Measurements from ENCODE around the gene TMEM178B. TPM values are rescaled to one million over a fixed set of nuclear protein-coding genes. Genes with fewer than 3 reads are reported as not detected.

TMEM178B gene
- total RNA-seq, 4 donors from 2014 or later = 0.42 to 2.5 (median 0.92) TPM

DNA sequence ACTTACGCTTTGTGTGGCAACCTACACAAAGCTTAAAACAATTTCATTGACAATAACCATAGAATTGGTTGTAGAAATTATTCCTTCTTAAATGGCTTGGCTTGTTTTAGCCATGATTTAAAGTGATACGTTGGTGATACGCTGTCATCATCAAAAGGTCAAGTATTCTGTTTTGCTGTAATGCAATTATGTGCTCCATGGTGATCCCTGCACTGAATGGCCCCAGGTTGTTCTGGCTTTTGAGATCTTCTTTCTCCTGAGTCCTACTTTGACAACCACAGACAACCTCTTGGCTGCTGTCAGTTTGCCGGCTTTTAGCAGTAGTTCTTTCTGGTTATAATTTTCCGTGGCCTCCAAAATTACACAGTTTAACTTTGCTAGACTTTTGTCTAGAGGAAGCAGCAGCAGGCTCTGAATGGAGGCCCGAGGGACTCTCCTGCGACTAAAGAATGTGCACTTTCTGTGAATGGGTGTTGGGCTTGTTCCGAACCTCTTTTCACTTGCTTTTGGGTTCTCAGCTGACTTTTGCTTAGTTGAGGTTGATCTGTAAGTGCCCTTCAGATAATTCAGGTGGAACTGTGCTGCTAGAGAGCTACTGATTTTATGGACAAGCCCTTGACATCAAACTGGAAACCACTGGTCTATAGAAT, 104.7 kb downstream of the TMEM178B start:
- TF ChIP-seq POLR2AphosphoS5 (IDR thresholded peaks at IDR 0.05) (no peak), POLR2A (IDR thresholded peaks at IDR 0.05; ENCODE audit: low read depth) (no peak), EP300 (IDR thresholded peaks at IDR 0.05) (no peak)
- TF ChIP-seq, protein P1, sequence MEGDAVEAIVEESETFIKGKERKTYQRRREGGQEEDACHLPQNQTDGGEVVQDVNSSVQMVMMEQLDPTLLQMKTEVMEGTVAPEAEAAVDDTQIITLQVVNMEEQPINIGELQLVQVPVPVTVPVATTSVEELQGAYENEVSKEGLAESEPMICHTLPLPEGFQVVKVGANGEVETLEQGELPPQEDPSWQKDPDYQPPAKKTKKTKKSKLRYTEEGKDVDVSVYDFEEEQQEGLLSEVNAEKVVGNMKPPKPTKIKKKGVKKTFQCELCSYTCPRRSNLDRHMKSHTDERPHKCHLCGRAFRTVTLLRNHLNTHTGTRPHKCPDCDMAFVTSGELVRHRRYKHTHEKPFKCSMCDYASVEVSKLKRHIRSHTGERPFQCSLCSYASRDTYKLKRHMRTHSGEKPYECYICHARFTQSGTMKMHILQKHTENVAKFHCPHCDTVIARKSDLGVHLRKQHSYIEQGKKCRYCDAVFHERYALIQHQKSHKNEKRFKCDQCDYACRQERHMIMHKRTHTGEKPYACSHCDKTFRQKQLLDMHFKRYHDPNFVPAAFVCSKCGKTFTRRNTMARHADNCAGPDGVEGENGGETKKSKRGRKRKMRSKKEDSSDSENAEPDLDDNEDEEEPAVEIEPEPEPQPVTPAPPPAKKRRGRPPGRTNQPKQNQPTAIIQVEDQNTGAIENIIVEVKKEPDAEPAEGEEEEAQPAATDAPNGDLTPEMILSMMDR (IDR thresholded peaks at IDR 0.05) = no peak
- H3K4me1 ChIP-seq = no peaks in the 10 kb centered on the region
- H3K9me3 ChIP-seq = no peaks in the 10 kb centered on the region
- 92% methylated on average over 8 of the region's 8 CpGs for WGBS
- peak; percentile 45 for DNase-seq (ENCODE audit: extremely low spot score)
- intact Hi-C loops (cut with DNase I) = no loop called here
- no peak overlapping the region for H3K27ac ChIP-seq (replicated peaks in 1 of 4)
- no peak overlapping the region for H3K4me3 ChIP-seq
- H3K27me3 ChIP-seq = no peaks in the 10 kb centered on the region
- H3K36me3 ChIP-seq = no peaks in the 10 kb centered on the region

DNA sequence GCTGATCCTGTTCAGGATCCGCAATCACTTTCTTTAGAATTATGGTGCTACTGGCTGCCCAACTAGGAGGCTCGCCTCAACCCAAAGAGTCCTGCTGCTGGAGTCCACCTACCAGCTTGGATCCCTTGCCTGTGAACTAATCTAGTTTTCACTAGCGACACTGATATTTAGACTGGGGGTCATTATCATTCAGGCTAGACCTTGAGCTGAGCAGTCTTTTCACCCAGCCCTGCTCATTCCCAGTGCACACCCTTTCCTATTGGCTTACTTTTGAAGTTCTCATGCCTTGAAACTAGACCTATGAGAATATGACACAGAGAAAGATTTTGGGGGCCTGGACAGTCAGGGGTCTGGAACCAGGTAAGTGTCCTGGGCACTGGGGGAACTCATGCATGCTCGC, 107.9 kb downstream of the TMEM178B start:
- H3K27ac ChIP-seq (replicated peaks in 1 of 4) = no peak overlapping the region
- WGBS = 90% methylated on average over 4 of the region's 4 CpGs
- no peaks in the 10 kb centered on the region for H3K9me3 ChIP-seq
- no peaks in the 10 kb centered on the region for H3K36me3 ChIP-seq
- DNase-seq (ENCODE audit: extremely low spot score) = peak; percentile 86
- H3K27me3 ChIP-seq = no peaks in the 10 kb centered on the region
- H3K4me3 ChIP-seq = no peak overlapping the region
- H3K4me1 ChIP-seq = no peaks in the 10 kb centered on the region
- no peak for TF ChIP-seq POLR2A (IDR thresholded peaks at IDR 0.05; ENCODE audit: low read depth)
- no peak for TF ChIP-seq POLR2AphosphoS5 (IDR thresholded peaks at IDR 0.05)
- TF ChIP-seq EP300 (IDR thresholded peaks at IDR 0.05) = no peak
- TF ChIP-seq, protein P1 (IDR thresholded peaks at IDR 0.05) = no peak
- intact Hi-C loops (cut with DNase I) = no loop called here

DNA sequence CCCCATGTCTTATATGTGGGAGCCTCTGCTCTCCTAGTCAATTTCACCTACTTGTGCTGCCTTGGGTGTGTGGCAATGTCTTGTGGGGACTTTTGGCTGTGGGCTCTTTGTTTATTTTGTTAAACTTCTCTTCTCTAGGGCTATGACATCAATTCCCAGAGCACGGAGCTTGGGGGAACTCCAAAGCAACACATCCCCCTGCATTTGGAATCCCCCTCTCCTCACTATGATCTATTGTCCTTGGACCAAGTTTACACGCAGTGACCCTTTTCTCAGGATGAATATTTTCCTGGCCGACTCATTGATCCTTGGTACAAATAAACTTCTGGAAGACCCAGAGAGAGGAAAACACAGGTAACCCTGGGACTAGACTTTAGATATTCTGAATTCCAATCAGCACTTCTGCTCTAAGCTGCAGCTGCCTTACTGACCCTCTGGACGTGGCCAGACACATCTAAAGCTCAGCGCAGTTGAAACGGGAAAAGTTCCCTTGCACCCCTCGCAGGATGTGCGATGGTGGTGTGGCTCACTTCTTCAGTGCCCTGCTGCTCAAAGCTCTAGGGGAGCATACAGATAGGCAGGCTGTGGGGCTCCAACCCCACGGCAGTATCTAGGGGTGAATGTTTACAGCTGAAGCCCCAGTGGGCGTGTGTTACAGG, 110.8 kb downstream of the TMEM178B start:
- DNase-seq (ENCODE audit: extremely low spot score) = no peak
- WGBS = 62% methylated on average over 8 of the region's 10 CpGs
- Histone ChIP-seq H3K36me3 (no peaks in the 10 kb centered on the region), H3K27ac (replicated peaks in 1 of 4) (no peak overlapping the region), H3K9me3 (no peaks in the 10 kb centered on the region), H3K4me1 (no peaks in the 10 kb centered on the region), H3K4me3 (no peak overlapping the region), H3K27me3 (no peaks in the 10 kb centered on the region)
- intact Hi-C loops (cut with DNase I) = no loop called here
- TF ChIP-seq, protein P1 (IDR thresholded peaks at IDR 0.05) = no peak

DNA sequence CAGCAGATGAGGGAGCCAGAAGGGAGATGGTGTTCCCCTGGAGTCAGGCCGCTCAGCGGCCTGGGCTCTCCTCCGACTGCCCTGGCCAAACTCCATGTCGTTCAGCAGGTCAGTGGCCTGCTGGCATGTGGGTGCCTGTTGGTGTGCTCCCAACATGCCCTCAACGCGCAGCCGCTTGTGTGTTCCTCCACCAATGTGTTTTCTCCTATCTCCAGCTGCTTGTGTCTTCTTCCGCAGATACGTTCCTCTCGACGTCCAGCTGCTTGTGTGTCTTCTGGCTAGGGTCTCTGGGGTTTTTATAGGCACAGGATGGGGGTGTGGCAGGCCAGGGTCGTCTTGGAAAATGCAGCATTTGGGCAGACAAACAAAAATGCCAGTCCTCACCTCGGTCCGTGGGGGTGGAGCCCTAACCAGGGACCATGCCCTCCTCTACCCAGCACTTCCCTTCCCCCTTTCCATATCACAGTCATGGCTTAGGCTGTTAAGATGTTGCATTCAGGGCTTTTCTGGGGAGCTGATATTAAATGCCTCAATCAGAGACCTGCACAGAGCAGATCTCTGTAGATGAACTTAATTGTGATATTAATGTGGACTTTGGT, 111.6 kb downstream of the TMEM178B start:
- intact Hi-C loops (cut with DNase I) = no loop called here
- H3K36me3 ChIP-seq = no peaks in the 10 kb centered on the region
- no peak overlapping the region for H3K27ac ChIP-seq (replicated peaks in 1 of 4)
- peak; percentile 90 for DNase-seq (ENCODE audit: extremely low spot score)
- WGBS = 80% methylated on average over 12 of the region's 14 CpGs
- TF ChIP-seq EP300 (IDR thresholded peaks at IDR 0.05) = no peak
- TF ChIP-seq POLR2A (IDR thresholded peaks at IDR 0.05; ENCODE audit: low read depth) = no peak
- TF ChIP-seq POLR2AphosphoS5 (IDR thresholded peaks at IDR 0.05) = no peak
- TF ChIP-seq, protein P1 (IDR thresholded peaks at IDR 0.05) = no peak
- H3K27me3 ChIP-seq = no peaks in the 10 kb centered on the region
- no peaks in the 10 kb centered on the region for H3K4me1 ChIP-seq
- H3K4me3 ChIP-seq = no peak overlapping the region
- no peaks in the 10 kb centered on the region for H3K9me3 ChIP-seq

Measured in esophagus muscularis mucosa (tissue), 4 donors.